HG03565 (cell line): ENCODE measurements around the gene CNIH3.

ENCODE experiments used
- ATAC-seq: cut with Tn5 transposase; IDR thresholded peaks from one replicate; pipeline ENCODE4 v1.9.1; 2021; ENCODE audit warnings: mild to moderate bottlenecking, moderate library complexity; ENCODE audit not compliant: unreplicated experiment

The CNIH3 gene

GRCh38 chr1:224613486-224613885 is 2.6 kb upstream of the CNIH3 start:
- no peak for ATAC-seq

GRCh38 chr1:224616756-224617409 is 766 bp downstream of the CNIH3 start:
- ATAC-seq: no peak

- no peak for ATAC-seq
These were observed 1.6 kb downstream of the CNIH3 start for GRCh38 chr1:224617410-224618355.

GRCh38 chr1:224619209-224619608 is 3.1 kb downstream of the CNIH3 start:
- no peak for ATAC-seq

GRCh38 chr1:224620105-224620504 is 4.0 kb downstream of the CNIH3 start:
- no peak for ATAC-seq

- ATAC-seq: no peak
These were observed 5.9 kb downstream of the CNIH3 start for GRCh38 chr1:224621813-224622682.

GRCh38 chr1:224622831-224623230 is 6.7 kb downstream of the CNIH3 start:
- no peak for ATAC-seq

- ATAC-seq: no peak
These were observed 7.2 kb downstream of the CNIH3 start for GRCh38 chr1:224623310-224623714.

GRCh38 chr1:224623743-224624333 is 7.7 kb downstream of the CNIH3 start:
- ATAC-seq: peak; percentile 95

GRCh38 chr1:224624432-224624831 is 8.3 kb downstream of the CNIH3 start:
- no peak for ATAC-seq

- no peak for ATAC-seq
These were observed 9.9 kb downstream of the CNIH3 start for GRCh38 chr1:224626042-224626441.

GRCh38 chr1:224629965-224630364 is 13.8 kb downstream of the CNIH3 start:
- no peak for ATAC-seq

GRCh38 chr1:224631462-224632115 is 15.5 kb downstream of the CNIH3 start:
- no peak for ATAC-seq

GRCh38 chr1:224632381-224632871 is 16.3 kb downstream of the CNIH3 start:
- ATAC-seq: no peak

GRCh38 chr1:224632921-224633321 is 16.8 kb downstream of the CNIH3 start:
- ATAC-seq: no peak

- no peak for ATAC-seq
These were observed 19.2 kb downstream of the CNIH3 start for GRCh38 chr1:224635356-224635755.

- no peak for ATAC-seq
These were observed 21.4 kb downstream of the CNIH3 start for GRCh38 chr1:224637515-224637914.

- ATAC-seq: no peak
These were observed 21.8 kb downstream of the CNIH3 start for GRCh38 chr1:224637936-224638335.

GRCh38 chr1:224639426-224639975 is 23.4 kb downstream of the CNIH3 start:
- no peak for ATAC-seq

GRCh38 chr1:224640018-224640417 is 23.9 kb downstream of the CNIH3 start:
- no peak for ATAC-seq
